Uterus (tissue), 4 donors: Measurements from ENCODE around the gene CDON. TPM values are rescaled to one million over a fixed set of nuclear protein-coding genes. Genes with fewer than 3 reads are reported as not detected.

Source experiments
- DNase-seq, 2 donors: peaks; one replicate each; pipeline ENCODE4 v3.0.0-alpha.2; 2019 to 2020
- H3K27ac ChIP-seq, 2 donors: fragments of 200-600 bp; sonication (generic); 1 replicate in 1 of 2; 2 replicates in 1 of 2; pipeline ENCODE4 v1.5.1; 2016 to 2018
- H3K27me3 ChIP-seq, 2 donors: fragments of 200-600 bp; sonication (generic); one replicate each; pipeline ENCODE4 v1.5.1; 2018 to 2019; ENCODE audit warnings: control low read depth in 1 of 2
- H3K36me3 ChIP-seq, 2 donors: fragments of 200-600 bp; sonication (generic); one replicate each; pipeline ENCODE4 v1.5.1; 2019; ENCODE audit warnings: control low read depth in 1 of 2
- H3K4me1 ChIP-seq, 2 donors: fragments of 200-600 bp; sonication (generic); one replicate each; pipeline ENCODE4 v1.5.1; 2018 to 2019; ENCODE audit warnings: control low read depth in 1 of 2
- H3K4me3 ChIP-seq, 2 donors: fragments of 200-600 bp; sonication (generic); 1 replicate in 1 of 2; 2 replicates in 1 of 2; pipeline ENCODE4 v1.5.1; 2018 to 2019; ENCODE audit warnings: mild to moderate bottlenecking in 1 of 2
- H3K9me3 ChIP-seq, 2 donors: fragments of 200-600 bp; sonication (generic); one replicate each; pipeline ENCODE4 v1.5.1; 2019; ENCODE audit warnings: control low read depth in 1 of 2
- POLR2A ChIP-seq, 2 donors: fragments of 450-650 bp; IDR thresholded peaks; one replicate each; pipeline ENCODE4 v1.6.1; 2016; ENCODE audit warnings: antibody characterized with exemption in 2 of 2, mild to moderate bottlenecking in 1 of 2, moderate library complexity in 1 of 2
- intact Hi-C: fragments of 100-400 bp; cut with DNase I; formaldehyde crosslinking; loops from one replicate; pipeline ENCODE4 v1.15.1; 2023; ENCODE audit warnings: low total_unique reads
- total RNA-seq, 4 donors: library from RNA; depleted of rRNA in 3 of 4; stranded (reverse); fragments of >200 nt in 3 of 4; gene quantifications; one replicate each; pipeline versions ENCODE4 v1.1.0 to v1.2.4, GENCODE V29; 2014 to 2023
- TF ChIP-seq, protein P1 (sequence below), 4 experiments: fragments of 200-600 bp in 2 of 4; fragments of 450-650 bp in 2 of 4; sonication (generic) in 2 of 4; IDR thresholded peaks; one replicate each; pipeline ENCODE4 v1.5.1; 2016 to 2019; ENCODE audit warnings: antibody characterized with exemption in 4 of 4, mild to moderate bottlenecking in 2 of 4, moderate library complexity in 1 of 4
- donor health status: DM: yes; HTN: yes; CAD: no.

CDON gene
- total RNA-seq, 4 donors from 2014 or later = 38.5 to 261 (median 213) TPM

DNA sequence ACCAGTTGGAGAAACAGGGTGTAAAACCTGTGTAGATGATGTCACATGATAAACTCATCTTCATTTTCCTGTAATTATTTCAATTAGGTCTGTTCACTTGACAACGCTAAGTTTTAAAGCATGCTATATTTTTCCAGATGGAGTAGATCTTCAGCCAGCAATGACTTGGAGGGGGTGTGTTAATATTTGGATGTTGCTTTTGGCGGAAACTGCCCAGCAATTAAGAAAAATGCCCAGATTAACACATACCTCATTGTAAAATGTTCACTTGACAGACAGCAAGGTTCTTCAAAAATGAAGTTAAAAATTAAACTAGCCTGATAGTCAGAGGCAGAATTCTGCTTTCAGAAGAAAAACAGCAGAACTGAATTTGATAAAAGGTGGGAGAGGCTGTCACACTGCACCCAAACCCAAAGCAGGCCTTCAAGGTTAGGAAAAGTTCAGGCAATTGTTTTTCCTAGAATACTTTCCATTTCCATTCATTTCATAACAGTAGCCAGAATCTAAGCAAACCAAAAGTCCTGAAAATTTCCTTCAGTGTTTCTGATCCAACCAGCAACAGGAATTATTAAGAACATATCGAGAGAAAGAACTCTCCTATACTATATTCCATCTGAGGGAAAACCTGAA, 83.8 kb downstream of the CDON start:
- Histone ChIP-seq H3K4me3 (no peak overlapping the region), H3K27me3 (peaks cover 0 to 5% of the 10 kb centered on the region in 2 donors), H3K4me1 (no peaks in the 10 kb centered on the region), H3K27ac (peak overlapping the region in 1 of 2 donors; percentile 10), H3K9me3 (no peaks in the 10 kb centered on the region), H3K36me3 (no peaks in the 10 kb centered on the region)
- DNase-seq = no peak
- intact Hi-C loops = no loop called here
- TF ChIP-seq, protein P1, sequence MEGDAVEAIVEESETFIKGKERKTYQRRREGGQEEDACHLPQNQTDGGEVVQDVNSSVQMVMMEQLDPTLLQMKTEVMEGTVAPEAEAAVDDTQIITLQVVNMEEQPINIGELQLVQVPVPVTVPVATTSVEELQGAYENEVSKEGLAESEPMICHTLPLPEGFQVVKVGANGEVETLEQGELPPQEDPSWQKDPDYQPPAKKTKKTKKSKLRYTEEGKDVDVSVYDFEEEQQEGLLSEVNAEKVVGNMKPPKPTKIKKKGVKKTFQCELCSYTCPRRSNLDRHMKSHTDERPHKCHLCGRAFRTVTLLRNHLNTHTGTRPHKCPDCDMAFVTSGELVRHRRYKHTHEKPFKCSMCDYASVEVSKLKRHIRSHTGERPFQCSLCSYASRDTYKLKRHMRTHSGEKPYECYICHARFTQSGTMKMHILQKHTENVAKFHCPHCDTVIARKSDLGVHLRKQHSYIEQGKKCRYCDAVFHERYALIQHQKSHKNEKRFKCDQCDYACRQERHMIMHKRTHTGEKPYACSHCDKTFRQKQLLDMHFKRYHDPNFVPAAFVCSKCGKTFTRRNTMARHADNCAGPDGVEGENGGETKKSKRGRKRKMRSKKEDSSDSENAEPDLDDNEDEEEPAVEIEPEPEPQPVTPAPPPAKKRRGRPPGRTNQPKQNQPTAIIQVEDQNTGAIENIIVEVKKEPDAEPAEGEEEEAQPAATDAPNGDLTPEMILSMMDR (IDR thresholded peaks at IDR 0.05) = no peak

DNA sequence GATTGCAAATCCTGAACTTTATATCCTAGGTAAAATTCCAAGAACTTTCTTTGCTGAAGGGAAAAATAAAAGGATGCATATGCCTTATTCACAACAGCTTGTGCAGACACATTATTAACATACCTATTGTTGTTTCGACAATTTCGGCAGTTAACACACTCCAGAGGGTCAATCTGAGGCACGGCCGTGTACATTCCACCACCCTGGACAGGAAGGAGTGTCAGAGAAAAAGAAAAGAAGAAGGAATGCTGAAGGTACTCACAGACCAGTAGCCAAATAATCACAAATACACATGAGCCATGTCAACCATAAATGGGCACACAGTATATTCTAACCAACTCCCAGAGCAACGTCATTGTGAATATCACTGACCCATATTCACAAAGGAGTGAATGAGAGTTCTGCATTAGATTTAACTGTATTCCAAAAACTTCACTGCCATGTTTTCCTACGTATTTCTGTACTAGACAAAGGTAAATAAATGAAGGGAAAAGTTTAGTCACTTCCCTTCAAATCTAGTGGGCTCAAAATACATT, 84.4 kb downstream of the CDON start:
- no peak for DNase-seq
- Histone ChIP-seq H3K36me3 (no peaks in the 10 kb centered on the region), H3K27me3 (peaks cover 0 to 5% of the 10 kb centered on the region in 2 donors), H3K4me1 (no peaks in the 10 kb centered on the region), H3K27ac (no peak overlapping the region), H3K9me3 (no peaks in the 10 kb centered on the region), H3K4me3 (no peak overlapping the region)
- intact Hi-C loops = no loop called here
- no peak for TF ChIP-seq POLR2A (IDR thresholded peaks at IDR 0.05)
- TF ChIP-seq, protein P1 (IDR thresholded peaks at IDR 0.05) = no peak

DNA sequence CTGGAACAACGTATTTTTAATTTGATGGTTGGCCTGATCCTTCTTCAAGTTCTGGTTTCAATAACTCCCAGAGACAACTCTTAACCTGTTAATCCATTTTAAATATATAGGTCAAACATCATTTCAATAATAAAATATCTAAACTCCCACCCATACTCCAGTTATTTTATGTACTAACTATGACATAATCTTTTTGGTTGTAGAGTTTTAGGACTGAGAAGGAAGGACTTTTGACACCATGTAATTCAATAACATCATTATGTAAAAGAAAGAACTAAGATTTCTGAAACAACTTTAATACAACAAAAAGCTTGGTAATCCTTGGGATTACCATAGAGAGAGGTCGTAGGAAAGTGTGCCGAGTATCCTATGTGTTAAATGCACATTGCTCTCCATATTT, 85.3 kb downstream of the CDON start:
- DNase-seq = no peak
- Histone ChIP-seq H3K9me3 (no peaks in the 10 kb centered on the region), H3K4me3 (no peak overlapping the region), H3K27ac (no peak overlapping the region), H3K27me3 (peaks cover 0 to 5% of the 10 kb centered on the region in 2 donors), H3K4me1 (no peaks in the 10 kb centered on the region), H3K36me3 (no peaks in the 10 kb centered on the region)
- intact Hi-C loops = no loop called here
- no peak for TF ChIP-seq POLR2A (IDR thresholded peaks at IDR 0.05)
- TF ChIP-seq, protein P1 (IDR thresholded peaks at IDR 0.05) = no peak

DNA sequence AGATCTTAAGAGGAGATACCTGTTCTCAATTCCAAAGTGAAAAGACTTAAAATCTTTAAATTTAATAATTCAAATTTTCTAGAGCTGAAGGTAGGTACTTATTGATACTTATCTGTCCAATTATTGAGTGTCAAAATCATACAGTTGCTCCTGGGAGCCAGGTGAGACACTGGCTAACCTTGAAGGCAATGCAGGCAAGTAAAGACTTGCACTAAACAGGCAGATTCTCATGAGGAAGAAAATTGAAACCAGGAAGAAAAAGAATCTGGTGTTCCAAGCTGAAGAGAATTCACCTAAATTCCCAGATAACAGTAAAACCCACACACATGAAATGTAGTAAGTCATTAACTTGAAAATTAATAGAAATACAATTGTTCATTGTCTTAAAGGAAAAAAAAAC, 86.5 kb downstream of the CDON start:
- H3K36me3 ChIP-seq = no peaks in the 10 kb centered on the region
- no peak for DNase-seq
- H3K9me3 ChIP-seq = no peaks in the 10 kb centered on the region
- intact Hi-C loops = no loop called here
- H3K27ac ChIP-seq = no peak overlapping the region
- H3K4me3 ChIP-seq = no peak overlapping the region
- no peaks in the 10 kb centered on the region for H3K4me1 ChIP-seq
- TF ChIP-seq POLR2A (IDR thresholded peaks at IDR 0.05) = no peak
- TF ChIP-seq, protein P1 (IDR thresholded peaks at IDR 0.05) = no peak
- H3K27me3 ChIP-seq = peaks cover 0 to 5% of the 10 kb centered on the region in 2 donors

DNA sequence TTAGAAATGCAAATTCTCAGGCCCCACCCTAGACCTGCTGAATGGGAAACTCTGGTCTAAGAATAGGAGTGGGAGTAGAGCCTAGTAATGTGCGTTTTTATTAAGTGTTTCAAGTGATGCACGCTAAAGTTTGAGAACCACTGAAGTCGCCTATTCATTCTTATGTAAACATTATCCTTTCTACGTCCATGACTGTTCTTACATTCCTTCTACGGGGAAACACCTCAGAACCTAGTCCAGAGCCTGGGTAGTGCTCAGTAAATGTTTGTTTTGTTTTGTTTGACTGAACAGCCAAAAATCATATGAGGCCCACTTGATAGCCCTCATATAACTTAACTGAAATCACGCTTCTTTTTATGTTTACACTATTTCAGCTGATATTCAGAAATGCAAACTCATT, 87.0 kb downstream of the CDON start:
- H3K27me3 ChIP-seq = peaks cover 0 to 5% of the 10 kb centered on the region in 2 donors
- intact Hi-C loops = no loop called here
- no peaks in the 10 kb centered on the region for H3K4me1 ChIP-seq
- TF ChIP-seq, protein P1 (IDR thresholded peaks at IDR 0.05) = no peak
- TF ChIP-seq POLR2A (IDR thresholded peaks at IDR 0.05) = no peak
- no peak overlapping the region for H3K4me3 ChIP-seq
- H3K27ac ChIP-seq = no peak overlapping the region
- no peak for DNase-seq
- no peaks in the 10 kb centered on the region for H3K36me3 ChIP-seq
- no peaks in the 10 kb centered on the region for H3K9me3 ChIP-seq
